HG03095 (cell line): ENCODE results near the gene CLEC4D.
"Not testable (repeated sequence)": the region's sequence is repeated elsewhere in the genome, so short reads cannot be mapped to it uniquely, and the experiment has no call there.

ENCODE experiments used
- ATAC-seq: cut with Tn5 transposase; IDR thresholded peaks from one replicate; pipeline ENCODE4 v1.9.1; 2021; ENCODE audit warnings: moderate library complexity; ENCODE audit not compliant: unreplicated experiment

The CLEC4D gene

DNA sequence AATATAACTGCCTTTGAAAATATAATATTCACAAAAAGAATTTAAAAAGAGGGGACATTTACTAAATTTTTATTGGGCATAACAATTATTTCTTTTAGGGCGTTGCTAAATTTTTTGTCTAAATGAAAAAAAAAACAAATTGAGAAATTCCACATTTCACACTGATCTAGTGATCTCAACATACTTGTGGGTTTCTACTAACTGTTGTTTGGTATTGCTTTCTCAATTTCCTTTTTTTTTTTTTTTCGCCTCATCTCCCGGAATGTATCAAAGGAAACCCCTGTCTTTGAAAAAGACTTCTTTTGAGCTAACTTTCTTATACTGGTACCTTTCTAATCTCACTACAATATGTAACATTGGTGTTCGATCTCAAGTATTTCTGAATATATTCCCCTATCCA lies at the start of gene CLEC4D:
CLEC4D (plus strand) TSS at position 248 of the 400 bp plus-strand sequence. CDS start 230 bp downstream, outside the sequence.
- ATAC-seq = no peak

DNA sequence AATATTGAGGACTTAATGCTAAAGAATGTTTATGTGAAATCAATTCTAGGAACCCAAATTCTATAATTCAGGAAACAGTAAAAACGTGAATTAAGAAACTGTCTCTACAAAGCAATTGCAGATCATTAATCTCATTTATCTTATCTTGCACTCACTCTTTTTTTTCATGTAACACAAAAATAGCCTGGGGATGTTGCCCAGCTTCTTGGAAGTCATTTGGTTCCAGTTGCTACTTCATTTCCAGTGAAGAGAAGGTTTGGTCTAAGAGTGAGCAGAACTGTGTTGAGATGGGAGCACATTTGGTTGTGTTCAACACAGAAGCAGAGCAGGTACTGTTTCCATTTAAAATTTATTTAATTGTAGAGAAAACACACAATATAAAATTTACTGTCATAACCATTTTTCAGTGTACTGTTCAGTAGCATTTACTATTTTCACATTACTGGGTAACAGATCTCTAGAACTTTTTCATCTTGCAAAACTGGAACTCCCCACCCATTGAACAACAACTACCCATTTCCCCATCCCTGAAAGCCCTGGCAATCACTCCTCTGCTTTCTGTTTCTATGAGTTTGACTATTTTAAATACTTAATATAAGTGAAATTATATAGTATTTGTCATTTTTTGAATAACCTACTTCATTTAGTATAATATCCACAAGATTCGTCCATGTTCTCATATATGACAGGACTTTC lies 47.9 kb upstream of the CLEC4D start:
- no peak for ATAC-seq

DNA sequence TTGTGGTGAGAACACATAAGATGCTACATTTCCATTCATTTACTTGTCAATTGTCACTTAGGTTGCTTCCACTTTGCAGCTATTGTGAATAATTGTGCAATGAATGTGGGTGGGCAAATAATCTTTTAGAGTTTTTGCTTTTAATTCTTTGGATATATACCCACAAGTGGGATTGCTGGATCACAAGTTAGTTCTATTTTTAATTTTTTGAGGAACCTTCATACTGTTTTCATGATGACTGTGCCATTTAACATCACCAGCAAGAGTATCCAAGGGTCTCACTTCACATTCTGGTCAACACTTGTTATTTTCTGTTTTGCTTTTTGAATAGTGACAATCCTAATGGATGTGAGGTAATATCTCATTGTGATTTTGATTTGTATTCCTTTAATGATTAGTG lies 47.1 kb upstream of the CLEC4D start:
- no peak for ATAC-seq

DNA sequence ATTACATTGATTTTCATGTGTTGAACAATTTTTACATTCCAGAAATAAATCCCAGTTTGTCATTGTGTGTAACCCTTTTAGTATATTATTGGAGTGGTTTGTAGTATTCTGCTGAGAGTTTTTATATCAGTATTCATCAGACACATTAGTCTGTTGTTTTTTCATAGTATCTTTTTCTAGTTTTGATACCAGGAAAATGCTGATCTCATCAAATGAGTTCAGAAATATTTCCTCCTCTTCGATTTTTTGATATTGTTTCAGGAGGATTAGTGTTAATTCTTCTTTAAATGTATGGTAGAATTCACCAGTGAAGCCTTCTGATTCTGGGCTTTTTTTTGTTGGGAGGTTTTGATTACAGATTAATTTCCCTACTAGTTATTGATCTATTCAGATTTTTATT lies 42.2 kb upstream of the CLEC4D start:
- ATAC-seq = no peak

DNA sequence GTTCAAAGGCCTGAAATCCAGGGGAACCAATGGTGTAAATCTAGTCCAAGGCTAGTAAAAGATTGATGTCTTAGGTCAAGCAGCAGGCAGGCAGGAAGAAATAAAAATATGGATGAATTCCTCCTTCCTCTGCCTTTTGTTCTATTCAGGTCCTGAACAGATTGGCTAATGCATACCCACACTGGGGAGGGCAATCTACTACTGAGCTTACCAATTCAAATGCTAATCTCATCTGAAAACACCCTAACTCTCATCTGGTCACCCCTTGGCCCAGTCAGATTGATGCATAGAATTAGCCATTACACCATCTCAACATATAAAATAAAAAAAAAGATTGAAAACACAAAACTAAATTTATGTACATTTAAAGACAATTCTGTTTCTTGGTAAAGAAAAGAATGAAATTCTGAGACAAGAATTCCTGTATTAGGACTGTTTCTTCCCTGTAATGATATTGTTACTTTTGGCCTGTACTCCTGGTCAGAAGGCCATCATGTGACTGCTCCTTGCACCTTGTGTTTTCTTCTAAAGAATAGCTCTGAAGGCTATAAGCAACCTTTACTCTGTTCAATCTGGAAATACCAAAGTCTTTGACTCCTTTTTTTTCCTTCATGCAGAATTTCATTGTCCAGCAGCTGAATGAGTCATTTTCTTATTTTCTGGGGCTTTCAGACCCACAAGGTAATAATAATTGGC lies 37.6 kb upstream of the CLEC4D start:
- no peak for ATAC-seq

DNA sequence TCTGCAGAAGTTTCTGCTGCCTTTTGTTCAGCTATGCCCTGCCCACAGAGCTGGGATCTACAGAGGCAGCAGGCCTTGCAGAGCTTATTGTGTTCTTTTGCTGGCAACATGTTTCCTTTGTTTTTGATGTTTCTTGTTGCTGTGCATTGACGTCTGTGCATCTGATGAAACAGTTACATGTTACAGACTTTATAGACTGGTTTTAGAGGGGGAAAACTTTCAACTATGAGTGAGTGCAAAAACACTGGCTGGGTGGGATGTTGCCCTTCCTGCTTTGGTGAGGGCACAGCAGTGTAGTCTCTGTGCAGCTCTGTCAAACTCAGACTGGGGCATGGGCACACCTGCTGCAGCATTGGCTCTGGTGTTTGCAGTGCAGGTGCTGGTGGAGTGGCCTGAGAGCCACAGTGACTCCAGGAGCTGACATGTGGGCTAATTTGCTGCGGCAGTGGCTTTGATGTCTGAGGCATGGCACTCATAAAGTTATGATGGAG lies 30.7 kb upstream of the CLEC4D start:
- ATAC-seq = no peak

DNA sequence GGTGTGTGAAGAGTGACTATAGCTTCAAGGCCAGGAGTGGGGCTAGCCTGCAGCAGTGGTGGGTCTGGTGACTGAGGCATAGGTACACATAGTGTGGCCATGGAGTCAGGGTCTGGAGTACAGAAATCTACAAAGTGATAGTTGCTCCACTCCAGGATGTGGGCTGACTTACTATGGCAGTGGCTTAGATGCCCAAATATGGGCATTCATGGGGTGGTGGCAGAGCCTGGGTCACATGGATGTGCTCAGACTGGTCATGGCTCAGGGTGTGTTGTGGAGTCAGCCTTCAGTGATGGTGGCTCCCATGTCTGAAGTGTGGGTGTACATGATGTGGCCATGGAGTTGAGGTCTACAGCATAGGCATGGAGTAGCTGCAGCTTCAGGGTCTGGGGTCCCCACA lies 30.2 kb upstream of the CLEC4D start:
- no peak for ATAC-seq

DNA sequence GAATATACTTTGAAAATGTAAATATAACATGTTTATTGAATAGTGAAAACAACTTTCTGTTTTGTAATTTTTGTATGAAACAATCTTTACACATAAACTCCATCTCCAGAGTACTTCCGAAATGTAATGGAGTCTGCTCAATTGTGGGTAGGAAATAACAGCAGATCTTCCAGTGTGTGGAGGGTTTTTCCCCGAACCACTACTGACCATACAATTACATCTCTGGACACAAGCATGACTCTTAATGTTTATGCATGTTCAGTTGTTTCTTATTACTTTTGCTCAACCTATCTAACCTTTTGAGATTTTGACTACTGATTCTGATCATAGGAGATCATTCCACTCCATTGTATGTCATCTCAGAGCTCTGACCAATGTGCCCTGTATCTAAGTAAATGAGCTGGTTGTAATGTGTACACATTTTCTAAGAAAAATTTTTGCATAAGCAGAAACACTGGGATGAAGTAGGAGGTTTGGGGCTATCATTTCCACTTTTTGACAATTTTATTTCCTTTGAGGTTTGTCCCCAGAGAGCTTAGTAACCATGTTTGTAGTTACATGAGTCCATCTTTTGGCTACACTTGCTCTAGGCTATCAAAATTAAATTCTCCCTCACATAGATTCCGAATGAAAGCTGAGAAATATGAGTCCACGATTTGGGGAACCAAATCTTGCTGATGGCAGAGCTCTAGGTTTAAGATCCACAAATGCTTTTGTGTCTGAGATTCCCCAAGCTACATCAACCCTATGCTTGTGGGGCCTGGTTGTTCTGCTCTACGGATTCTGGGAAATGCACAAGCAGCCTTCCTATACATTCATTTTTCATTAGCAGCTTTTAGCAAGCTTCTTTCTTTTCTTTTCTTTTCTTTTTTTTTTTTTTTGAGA lies 21.4 kb upstream of the CLEC4D start:
- ATAC-seq = no peak

DNA sequence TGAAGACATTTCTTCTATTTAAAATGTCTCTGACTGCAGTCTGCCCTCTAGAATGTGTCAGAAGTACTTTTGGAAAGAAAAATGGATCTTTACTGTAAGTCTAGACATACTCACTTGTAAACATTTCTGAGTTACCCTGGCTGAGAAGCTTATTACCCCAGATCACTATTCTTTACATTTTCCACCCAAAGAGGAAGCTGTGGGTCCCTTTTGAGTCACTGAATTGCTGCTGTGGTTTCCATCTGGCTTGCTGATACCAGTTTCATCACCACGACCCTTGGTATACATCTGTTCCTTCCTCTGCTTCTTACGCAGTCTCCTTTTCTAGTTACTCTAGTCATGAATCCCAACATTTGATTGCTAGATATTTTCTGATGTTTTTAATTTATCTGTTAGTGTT lies 20.2 kb upstream of the CLEC4D start:
- ATAC-seq = peak; percentile 96

DNA sequence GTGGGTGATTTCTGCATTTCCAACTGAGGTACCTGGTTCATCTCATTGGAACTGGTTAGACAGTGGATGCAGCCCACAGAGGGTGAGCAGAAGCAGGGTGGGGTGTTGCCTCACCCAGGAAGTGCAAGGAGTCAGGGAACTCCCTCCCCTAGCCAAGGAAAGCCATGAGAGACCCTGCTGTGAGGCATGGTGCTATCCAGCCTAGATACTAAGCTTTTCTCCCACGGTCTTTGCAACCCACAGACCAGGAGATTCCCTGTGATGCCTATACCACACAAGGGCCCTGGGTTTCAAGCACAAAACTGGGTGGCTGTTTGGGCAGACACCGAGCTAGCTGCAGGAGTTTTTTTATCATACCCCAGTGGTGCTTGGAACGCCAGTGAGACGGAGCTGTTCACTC lies 17.6 kb upstream of the CLEC4D start:
- not testable (repeated sequence) for ATAC-seq

DNA sequence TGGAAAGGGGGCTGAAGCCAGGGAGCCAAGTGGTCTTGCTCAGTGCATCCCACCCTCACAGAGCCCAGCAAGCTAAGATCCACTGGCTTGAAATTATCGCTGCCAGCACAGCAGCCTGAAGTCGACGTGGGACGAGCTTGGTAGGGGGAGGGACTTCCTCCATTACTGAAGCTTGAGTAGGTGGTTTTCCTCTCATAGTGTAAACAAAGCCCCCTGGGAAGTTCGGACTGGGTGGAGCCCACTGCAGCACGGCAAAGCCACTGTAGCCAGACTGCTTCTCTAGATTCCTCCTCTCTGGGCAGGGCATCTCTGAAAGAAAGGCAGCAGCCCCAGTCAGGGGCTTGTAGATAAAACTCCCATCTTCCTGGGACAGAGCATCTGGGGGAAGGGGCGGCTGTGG lies 17.2 kb upstream of the CLEC4D start:
- ATAC-seq = not testable (repeated sequence)

DNA sequence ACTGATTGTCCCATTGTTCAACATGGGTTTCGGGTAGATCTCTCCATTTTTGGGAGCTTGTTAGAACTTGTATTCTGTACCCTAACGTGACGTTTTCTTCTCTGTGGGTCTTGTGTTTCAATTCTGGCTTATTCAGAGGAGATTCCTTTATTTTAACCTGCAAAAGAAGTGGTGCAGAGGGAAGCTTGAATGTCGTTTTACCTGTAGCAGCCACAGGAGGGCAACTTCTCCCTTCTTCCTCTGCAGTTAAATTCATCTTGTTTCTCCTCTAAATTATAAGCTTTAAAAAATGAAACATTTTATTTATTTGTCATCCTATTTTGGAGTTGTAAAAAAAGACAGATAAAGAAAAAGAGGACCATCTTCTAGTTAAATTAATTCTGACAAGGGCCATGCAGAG lies 13.7 kb upstream of the CLEC4D start:
- ATAC-seq = no peak

DNA sequence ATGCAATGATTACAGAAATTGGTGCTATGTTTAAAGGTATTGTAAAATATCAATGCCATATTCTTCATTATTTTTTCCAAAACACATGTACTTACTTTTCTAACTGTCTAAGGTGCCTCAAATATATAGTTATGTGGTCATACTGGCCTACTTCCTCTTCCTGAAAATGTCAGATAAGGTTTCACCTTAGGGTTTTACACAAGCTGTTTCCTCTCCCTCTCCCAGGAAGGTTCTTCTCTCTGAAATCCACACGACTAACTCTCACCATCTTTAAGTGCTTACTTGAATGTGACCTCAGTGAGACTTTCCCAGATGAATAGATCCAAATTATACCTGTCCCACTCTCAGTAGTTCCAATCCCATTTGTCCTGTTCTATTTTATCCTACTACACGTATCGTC lies 11.6 kb upstream of the CLEC4D start:
- no peak for ATAC-seq

DNA sequence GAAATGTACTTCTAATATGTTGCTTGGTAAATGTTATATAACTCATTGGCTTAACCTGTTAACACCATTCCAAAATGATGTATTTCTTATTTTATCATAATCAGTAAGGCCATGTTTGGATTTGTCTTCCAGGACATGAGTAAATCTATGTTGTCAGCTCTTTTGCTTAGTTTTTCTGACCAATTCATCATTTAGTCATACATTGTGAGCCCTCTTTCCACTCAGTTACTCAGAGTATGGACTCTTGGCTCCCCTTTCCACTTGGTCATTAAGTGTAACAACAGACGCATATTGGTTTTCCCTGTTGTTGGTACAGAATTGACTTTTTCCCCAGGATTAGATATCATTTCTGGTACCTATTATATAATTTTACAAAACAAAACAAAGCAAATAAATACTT lies 9.0 kb upstream of the CLEC4D start:
- no peak for ATAC-seq

DNA sequence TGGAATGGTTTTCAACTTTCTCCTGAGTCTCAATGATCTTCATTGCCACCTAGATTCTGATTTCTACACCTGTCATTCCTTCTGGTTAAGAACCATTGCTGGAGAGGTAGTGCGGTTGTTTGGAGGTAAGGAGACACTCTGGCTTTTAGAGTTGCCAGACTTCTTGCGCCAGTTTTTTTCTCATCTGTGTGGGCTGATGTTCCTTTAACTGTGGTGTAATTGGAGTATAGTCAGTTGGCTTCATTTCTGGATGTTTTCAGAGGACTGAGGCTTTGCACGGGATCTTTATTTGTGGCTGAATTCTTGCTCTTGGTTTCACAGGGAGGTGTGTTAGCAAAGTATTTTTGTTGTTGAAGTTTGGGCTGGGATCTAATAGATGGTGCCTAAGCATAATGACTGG lies 5.7 kb upstream of the CLEC4D start:
- ATAC-seq = no peak

DNA sequence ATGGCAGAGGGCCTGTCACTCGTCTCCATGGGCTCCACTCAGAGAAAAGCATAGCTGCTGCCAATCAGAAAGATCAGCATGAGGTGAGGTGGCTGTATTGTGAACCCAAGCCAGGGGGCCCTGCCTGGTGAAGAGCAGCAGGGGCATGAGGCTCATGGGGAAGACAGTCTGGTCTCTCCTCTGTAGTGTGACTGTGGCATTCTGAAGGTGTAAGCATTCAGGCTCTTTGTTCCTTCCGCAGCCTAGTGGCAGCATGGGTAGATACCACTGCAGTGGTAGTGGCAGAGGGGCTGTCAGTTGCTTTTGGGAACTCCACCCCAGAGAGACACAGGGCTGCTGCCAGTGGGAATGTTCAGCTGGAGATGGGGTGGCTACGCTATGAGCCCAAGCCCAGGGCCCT lies 5.1 kb upstream of the CLEC4D start:
- ATAC-seq = no peak

DNA sequence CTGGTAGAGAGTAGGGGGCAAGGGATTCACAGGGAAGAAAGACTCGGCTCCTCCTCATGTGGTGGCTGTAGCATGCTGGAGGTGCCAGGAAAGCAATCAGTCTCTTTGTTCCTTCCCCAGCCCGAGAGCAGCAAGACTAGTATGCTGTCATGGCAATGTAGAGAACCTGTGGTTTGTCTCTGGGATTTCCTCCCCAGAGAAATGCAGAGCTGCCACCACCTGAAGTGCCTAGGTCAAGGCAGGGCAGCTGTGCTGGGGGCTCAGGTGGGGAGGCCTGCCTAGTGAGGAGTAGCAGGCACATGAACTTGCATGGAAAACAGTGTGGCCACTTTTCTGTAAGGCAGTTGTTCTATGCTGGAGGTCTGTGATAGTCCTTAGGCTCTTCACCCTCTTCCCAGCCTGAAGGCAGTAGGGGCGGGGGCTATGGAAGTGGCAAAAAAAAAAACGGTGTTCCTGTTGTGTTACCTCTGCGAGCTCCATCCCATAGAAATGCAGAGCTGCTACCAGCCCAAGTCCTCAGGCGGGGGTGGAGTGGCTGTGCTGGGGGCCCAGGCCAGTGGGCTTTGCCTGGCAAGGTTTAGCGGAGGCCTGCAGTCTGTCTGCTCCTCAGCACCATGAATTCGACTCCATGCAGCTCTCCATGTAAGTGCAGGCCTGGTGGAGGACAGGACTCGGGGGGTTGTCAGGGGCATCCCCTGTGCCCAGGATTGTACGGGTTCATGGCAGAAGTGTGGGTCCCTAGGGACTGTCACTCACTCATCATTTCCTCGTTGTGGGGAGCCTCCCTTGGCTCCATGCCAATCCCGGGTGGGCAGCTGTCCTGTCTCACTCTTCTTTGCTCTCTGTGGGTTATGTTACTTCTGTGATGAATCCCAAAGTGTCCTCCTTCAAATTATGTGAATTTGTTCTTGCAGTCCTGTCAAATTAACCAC lies 4.1 kb upstream of the CLEC4D start:
- ATAC-seq = no peak

DNA sequence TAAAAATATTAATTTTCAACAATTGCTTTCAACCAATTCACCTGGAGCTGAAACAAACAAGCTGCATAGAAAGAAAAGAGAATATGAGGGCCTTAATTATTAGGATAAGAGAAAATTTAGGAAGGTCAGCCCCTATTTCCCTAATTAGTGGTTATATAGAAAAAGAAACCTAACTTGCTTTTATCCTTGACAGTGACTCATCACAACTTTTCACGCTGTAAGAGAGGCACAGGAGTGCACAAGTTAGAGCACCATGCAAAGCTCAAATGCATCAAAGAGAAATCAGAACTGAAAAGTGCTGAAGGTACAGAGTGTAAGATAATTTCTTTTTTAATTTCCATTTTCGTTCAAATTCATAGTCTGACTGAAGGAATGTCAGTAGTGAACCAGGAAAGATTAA lies 4.7 kb downstream of the CLEC4D start:
- ATAC-seq = no peak

DNA sequence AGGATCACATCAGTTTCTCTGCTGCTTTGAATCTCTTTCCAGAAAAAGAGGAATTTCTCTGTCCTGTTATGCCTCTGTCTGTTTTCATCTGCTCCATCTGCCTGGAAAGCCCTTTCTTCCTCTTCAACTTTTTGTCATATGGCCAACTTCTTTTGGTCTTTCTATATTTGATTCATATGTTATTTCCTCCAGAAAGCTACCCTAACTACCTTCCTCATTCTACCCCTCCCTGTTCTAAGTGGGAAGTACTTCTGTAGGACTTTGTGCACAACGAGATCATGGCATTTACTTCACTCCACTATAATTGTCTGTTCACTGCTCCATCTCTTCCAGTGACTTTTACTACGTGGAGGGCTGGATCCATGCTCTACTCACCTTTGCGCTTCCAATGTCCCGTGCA lies 5.9 kb downstream of the CLEC4D start:
- ATAC-seq = no peak
